Measurements from ENCODE around the gene SERPINA9. TPM values are rescaled to one million over a fixed set of nuclear protein-coding genes. Genes with fewer than 3 reads are reported as not detected.
A peak's percentile ranks its signal among the peaks of the same experiment; 100 is the strongest.

SERPINA9 gene
- total RNA-seq, 1 experiment from 2014 or later: not detected

DNA sequence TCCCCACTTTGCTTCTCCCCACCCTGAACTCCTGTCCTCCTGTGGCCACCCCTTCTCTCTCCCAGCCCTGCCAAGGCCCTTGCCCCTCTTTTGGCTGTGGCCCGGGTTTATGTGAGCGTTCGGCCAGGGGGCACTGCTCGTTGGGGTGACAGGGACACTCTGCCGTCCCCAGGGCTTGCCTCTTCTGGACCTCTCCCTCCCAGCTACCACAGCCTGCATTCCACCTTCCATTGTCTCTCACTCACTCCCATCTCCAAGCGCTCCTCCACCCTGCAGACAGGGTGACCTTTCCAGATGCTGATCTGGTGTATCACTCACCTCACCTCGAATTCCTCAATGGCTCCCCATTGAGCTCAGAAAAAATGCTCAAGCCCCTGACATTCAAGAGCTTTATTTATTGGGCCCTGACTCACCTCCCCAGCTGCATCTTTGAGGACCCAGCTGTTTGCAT, 1.4 kb downstream of the SERPINA9 start:
- no TSS peak for BruUV-seq (replicated peaks)
- H3K9me3 ChIP-seq (ENCODE audit: control insufficient read depth in 1 of 2, insufficient read depth in 1 of 2, low read depth in 1 of 2, low read length in 2 of 2): no peaks in the 10 kb centered on the region; a peak in 1 of 4 replicates
- intact Hi-C loops (cut with micrococcal nuclease): no loop called here
- no peak overlapping the region for H3K9ac ChIP-seq (ENCODE audit: low read length)
- RAD21 ChIA-PET (ENCODE audit: low non-redundant PET in 1 of 2, low total read pairs in 2 of 2, uncharacterized antibody in 2 of 2, unreplicated experiment in 2 of 2): no interaction called here
- H2AFZ ChIP-seq (ENCODE audit: low read depth, low read length, poor library complexity, severe bottlenecking): no peak overlapping the region
- H3K9me2 ChIP-seq (ENCODE audit: insufficient read depth): no peaks in the 10 kb centered on the region
- no peak overlapping the region for H3K4me3 ChIP-seq (replicated peaks in 1 of 2; ENCODE audit: low read depth in 1 of 2, low read length in 2 of 2)
- H3K4me2 ChIP-seq (ENCODE audit: low read length): peak overlapping the region; percentile 62
- no peaks in the 10 kb centered on the region; the same call in 1 of the 2 replicates for H3K27me3 ChIP-seq (ENCODE audit: insufficient read depth, low read length)
- TF ChIP-seq FOSL1 (IDR thresholded peaks at IDR 0.05; ENCODE audit: low read depth) (no peak), EGR1 (IDR thresholded peaks at IDR 0.05; ENCODE audit: low read depth) (no peak), POLR2A (IDR thresholded peaks at IDR 0.05; ENCODE audit: borderline replicate concordance, extremely low read depth, insufficient read depth, insufficient read length) (no peak), EZH2 (IDR thresholded peaks at IDR 0.05) (no peak), POLR2AphosphoS5 (IDR thresholded peaks at IDR 0.05; ENCODE audit: low read depth, low read length) (no peak), ZFX (IDR thresholded peaks at IDR 0.05) (no peak), JUND (IDR thresholded peaks at IDR 0.05) (no peak), ZNF274 (IDR thresholded peaks at IDR 0.05; ENCODE audit: low read depth, low read length) (no peak), RAD21 (IDR thresholded peaks at IDR 0.05; ENCODE audit: low read depth) (no peak), SIN3A (IDR thresholded peaks at IDR 0.05; ENCODE audit: low read depth) (no peak)
- TF ChIP-seq, protein P1, sequence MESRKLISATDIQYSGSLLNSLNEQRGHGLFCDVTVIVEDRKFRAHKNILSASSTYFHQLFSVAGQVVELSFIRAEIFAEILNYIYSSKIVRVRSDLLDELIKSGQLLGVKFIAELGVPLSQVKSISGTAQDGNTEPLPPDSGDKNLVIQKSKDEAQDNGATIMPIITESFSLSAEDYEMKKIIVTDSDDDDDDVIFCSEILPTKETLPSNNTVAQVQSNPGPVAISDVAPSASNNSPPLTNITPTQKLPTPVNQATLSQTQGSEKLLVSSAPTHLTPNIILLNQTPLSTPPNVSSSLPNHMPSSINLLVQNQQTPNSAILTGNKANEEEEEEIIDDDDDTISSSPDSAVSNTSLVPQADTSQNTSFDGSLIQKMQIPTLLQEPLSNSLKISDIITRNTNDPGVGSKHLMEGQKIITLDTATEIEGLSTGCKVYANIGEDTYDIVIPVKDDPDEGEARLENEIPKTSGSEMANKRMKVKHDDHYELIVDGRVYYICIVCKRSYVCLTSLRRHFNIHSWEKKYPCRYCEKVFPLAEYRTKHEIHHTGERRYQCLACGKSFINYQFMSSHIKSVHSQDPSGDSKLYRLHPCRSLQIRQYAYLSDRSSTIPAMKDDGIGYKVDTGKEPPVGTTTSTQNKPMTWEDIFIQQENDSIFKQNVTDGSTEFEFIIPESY (IDR thresholded peaks at IDR 0.05; ENCODE audit: extremely low read depth, insufficient replicate concordance, low read length): no peak
- POLR2A ChIA-PET: no interaction called here
- no peaks in the 10 kb centered on the region for H4K20me1 ChIP-seq (ENCODE audit: insufficient read depth)
- no peak overlapping the region for H3K27ac ChIP-seq (ENCODE audit: low read depth, low read length)
- peak; percentile 88 for ATAC-seq
- no peaks in the 10 kb centered on the region for H3K36me3 ChIP-seq (ENCODE audit: control insufficient read depth in 1 of 2, insufficient read depth in 2 of 2, low read length in 2 of 2)
- no peaks in the 10 kb centered on the region for H3K79me2 ChIP-seq (ENCODE audit: insufficient read depth, low read length)
- no peak for DNase-seq (ENCODE audit: low read depth, low spot score)
- CTCF ChIA-PET: interaction anchor here (4.0 kb wide), 1 partner anchor 12 kb away, joined by 23 read pairs; no protein-coding TSS in a partner anchor
- H3K4me1 ChIP-seq (ENCODE audit: control insufficient read depth in 1 of 2, insufficient read depth in 2 of 2, low read length in 2 of 2): peaks cover 0 to 18% of the 10 kb centered on the region in 2 experiments; a peak in 3 of 4 replicates
